Cerebellar cortex (tissue), 1 donor: ENCODE data around the gene SEZ6L.

Experiments
- DNase-seq: peaks from one replicate; pipeline ENCODE4 v3.0.0-alpha.2; 2015; ENCODE audit warnings: low spot score

The SEZ6L gene

GRCh38 chr22:26428515-26429457, 259.5 kb downstream of the SEZ6L start, which contains the start of gene ASPHD2:
ASPHD2 (plus strand) TSS chr22:26429260; CDS start chr22:26433616, 4,356 bp downstream.
- peak; percentile 68 for DNase-seq

DNA sequence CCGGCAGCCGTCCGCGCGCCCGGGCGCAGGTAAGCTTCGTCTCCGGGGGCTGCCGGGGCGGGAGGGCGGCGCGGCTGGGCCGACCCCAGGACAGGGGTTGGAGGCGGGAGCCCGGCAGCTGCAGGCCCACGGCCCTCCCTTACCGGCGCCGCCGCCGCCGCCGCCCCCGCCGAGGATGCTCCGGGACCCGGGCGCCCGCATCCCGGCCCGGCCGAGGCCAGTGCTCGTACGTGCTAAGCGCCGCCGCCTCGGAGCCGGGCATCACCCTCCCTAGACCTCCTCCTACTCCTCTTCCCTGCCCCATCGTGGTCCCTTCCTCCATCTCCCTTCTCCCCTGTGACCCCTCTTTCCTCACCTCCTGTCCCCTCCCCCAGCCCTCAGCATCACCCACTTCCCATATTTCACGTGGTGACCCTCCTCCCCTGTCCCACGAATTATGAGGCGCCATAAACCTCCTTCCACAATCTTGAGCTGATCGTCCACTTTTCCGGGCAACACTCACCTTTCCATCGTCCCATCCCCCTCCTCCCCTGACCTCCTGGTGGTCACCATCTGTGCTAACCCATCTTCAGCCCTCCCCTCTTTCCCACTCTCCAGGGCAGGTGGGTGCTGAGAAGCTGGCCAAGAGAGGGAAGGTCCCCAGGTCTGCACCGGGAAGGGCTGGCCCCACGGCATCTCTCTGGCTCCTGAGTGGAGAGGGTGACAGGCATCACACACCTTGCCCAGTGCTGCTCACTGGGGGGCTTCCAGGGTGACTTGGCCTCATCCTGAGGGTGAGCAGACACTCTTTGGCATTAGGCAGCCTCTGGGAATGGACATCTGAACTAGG, 260.4 kb downstream of the SEZ6L start:
- peak; percentile 21 for DNase-seq

DNA sequence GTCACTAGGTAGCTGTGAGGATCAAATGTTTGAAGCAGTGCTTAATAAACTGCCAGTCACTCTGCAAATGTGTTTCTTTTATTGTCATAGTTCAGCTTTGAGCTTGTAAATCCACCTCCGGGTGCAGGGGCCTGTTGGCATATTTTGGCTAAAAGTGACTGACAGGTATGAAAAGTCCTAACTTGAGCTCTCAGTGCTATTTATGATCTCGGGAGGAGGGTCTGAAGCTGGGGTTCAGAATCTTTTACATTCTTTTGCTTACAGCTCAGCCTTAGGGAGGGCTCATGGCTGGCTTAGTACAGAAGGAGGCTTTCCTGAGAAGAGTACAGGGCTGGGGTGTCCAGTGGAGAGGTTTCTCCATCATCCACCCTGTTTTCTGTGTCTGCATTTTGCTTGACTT, 261.3 kb downstream of the SEZ6L start:
- DNase-seq = peak; percentile 23

GRCh38 chr22:26431261-26431995, 262.2 kb downstream of the SEZ6L start:
- no peak for DNase-seq

DNA sequence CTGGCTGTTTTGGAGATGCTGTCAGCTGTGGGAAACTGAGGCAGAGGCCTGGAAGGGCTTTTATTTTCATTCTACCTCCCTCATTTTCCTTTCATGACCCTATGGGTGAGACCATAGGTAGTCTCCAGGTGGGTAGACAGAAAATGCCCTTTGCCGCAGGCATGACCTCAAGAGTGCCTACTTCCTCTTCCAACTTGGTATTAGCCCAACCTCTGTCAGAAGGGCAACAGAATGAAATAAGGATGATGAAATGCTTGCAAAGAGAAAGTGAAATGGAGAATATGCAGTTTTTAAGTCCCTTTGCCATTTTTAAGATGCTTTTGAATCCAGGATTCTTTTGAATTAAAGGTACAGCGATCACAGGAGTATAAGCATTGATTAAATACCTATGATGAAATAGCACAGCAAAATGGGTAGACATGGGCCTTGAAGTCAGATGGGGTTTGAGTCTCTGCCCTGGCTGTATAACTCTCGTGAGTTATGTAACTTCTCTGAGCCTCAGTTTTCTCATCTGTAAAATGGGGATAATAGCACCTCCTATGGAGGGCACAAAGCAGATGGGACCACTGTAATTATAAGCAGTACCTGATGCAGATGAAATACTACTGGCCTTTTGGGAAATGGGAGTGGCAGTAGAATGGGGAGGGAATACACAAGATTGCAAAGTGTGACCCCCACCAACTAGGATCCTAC, 263.5 kb downstream of the SEZ6L start:
- DNase-seq = no peak
